Posterior vena cava (tissue), 2 donors: Measurements from ENCODE around the gene GARIN5B. TPM values are rescaled to one million over a fixed set of nuclear protein-coding genes. Genes with fewer than 3 reads are reported as not detected.
A peak's percentile ranks its signal among the peaks of the same experiment; 100 is the strongest.

ENCODE experiments used
- DNase-seq: peaks from one replicate; pipeline ENCODE4 v3.0.0-alpha.2; 2020; ENCODE audit warnings: low spot score
- intact Hi-C, 2 donors: fragments of 100-400 bp; cut with DNase I; formaldehyde crosslinking; loops; one replicate each; pipeline versions ENCODE4 v1.14.1 to v1.14.2; 2022 to 2023
- total RNA-seq, 2 donors: library from RNA; stranded (reverse); fragmentation: NEBNext Ultra II Directional; extraction: Animal tissue kit (Norgen Biotek cat#: 25700); gene quantifications; one replicate each; pipeline ENCODE4 v1.2.1, GENCODE V29; 2021
- donor health status: DM: yes; HTN: yes; CAD: no.
- donor health status: DM: yes; HTN: yes; CAD: no.

Gene GARIN5B
- total RNA-seq, 2 donors from 2014 or later: not detected

DNA sequence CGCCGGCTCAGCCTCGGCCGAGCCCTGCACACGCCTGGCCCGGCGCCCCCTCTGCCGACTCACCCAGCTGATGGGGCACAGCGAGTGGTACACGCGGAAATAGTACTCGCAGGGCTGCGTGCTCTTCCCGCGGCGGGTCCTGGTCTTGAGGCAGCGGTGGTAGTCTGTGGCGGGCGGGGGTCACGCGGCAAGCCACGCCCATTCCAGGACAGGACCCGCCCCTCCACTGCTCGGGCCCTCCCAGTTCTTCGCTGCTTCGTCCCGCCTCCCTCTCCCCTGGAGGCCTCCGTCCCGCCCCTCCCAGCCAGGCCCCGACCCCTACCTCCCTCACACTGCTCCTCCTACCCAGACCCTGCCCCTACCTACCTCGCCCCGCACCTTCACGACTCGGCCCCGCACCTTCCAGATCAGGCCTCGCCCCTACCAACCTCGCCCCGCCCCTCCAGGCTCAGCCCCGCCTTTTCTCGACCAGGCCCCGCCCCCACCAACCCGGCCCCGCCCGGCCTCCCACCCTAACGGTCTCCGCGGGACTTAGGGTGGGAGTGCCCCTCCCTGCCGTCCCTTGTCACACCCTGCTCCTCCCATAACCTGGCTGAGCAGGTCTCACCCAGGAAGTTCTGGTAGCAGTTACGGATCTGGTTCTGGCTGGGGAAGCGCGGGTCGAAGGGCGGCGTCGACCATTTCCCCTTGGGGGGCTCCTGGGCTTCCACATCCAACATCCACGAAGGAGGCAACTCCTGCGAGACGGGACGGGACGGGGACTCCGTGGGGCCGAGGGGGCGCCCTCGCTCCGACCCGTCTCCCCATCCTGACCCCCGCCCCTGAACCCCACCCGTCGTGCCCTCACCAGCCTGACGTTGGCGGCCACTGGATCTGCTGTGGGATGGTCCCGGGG lies 9.0 kb downstream of the GARIN5B start:
- intact Hi-C loops: no loop called here
- peak; percentile 84 for DNase-seq

GRCh38 chr19:55353356-55353802 lies 9.7 kb downstream of the GARIN5B start:
- intact Hi-C loops: no loop called here
- DNase-seq: no peak

GRCh38 chr19:55352549-55353145 lies 10.4 kb downstream of the GARIN5B start:
- intact Hi-C loops: loop anchor here in 1 of 2 donors (1.0 kb wide), 1 partner anchor 48 kb away; no protein-coding TSS in a partner anchor
- DNase-seq: no peak

DNA sequence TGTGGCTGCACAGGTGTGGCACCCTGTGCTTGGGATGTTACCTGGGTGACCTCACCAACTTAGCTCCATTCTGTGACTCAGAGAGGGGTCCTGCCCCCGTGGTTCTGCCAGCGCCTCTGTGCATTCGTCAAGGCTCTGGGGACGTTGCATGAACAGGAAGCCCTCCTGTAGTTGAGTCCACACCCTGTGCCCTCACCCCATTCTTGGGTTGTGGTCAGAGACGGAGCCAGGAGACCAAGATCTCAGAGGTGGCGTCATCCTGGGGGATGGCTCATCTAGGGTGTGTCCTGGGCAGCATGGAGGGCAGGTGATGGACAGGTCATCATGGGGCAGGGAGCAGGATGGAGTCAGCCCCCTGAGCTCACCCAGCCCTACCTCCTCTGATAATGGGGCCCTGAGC lies 11.0 kb downstream of the GARIN5B start:
- intact Hi-C loops: loop anchor here in 1 of 2 donors (1.0 kb wide), 1 partner anchor 48 kb away; no protein-coding TSS in a partner anchor
- DNase-seq: no peak

- DNase-seq: no peak
- intact Hi-C loops: no loop called here
Observed at GRCh38 chr19:55350620-55351315, 12.3 kb downstream of the GARIN5B start.

- intact Hi-C loops: no loop called here
- no peak for DNase-seq
Observed at GRCh38 chr19:55348317-55349034, 14.6 kb downstream of the GARIN5B start.

- no peak for DNase-seq
- intact Hi-C loops: no loop called here
Observed at GRCh38 chr19:55347442-55348009, 15.5 kb downstream of the GARIN5B start.

DNA sequence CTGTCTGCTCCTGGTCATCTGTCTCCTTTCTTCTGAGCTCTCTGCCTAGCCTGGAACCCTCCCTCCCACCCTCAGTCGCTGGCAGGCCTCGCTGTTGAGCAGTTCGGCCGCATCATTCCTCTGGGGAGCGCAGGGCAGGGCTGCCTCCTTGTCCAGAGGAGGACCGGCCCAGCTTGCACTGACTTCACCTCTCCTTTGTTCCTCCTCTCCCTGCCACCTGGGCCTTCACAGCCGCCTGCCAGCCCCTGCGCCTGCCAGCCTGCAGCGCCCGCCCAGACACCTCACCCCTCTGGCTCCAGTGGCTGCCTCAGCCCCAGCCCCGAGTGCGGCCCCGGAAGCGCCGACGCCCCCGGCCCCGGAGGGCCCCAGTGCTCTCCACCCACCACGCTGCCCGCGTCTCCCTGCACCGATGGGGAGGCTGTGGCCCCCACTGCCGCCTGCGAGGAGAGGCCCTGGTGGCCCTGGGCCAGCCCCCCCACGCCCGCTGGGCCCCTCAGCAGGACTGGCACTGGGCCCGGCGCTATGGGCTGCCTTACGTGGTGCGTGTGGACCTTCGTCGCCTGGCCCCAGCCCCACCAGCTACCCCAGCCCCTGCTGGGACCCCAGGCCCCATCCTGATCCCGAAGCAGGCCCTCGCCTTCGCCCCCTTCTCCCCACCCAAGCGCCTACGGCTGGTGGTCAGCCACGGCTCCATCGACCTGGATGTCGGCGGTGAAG lies 16.2 kb downstream of the GARIN5B start:
- intact Hi-C loops: no loop called here
- DNase-seq: peak; percentile 87

DNA sequence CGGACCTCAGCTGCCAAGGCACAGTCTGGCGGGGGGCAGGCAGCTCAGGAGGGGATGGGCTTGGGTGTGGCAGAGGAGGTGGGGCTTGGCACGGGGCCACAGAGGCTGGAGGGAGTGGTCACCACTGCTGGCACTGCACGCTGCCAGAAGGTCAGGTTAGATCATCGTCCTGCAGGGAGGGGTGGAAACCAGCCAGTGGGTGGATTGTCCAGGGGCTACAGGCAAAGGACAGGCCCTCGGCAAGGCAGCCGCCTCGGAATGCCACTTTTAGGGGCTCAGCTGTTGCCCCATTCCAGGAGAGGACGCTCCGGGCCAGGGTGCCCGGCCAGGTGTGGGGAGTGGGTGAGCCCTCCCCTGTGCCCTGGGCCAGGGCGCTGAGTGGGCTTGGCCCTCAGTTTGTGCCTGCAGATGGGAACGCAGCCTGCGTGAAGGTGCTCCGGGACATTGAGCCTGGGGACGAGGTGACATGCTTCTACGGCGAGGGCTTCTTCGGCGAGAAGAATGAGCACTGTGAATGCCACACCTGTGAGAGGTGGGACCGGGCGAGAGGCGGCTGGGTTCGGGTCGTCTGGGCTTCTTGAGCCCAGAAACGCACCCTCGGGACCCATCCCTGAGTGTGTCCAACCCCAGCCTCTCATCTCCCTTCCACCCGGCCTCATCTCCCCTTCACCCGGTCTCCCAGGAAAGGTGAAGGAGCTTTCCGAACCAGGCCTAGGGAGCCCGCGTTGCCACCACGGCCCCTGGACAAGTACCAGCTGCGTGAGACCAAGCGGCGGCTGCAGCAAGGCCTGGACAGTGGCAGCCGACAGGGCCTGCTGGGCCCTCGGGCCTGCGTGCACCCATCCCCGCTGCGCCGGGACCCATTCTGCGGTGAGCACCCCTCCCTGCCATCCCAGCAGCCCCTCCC lies 17.0 kb downstream of the GARIN5B start:
- intact Hi-C loops: no loop called here
- peak; percentile 93 for DNase-seq

DNA sequence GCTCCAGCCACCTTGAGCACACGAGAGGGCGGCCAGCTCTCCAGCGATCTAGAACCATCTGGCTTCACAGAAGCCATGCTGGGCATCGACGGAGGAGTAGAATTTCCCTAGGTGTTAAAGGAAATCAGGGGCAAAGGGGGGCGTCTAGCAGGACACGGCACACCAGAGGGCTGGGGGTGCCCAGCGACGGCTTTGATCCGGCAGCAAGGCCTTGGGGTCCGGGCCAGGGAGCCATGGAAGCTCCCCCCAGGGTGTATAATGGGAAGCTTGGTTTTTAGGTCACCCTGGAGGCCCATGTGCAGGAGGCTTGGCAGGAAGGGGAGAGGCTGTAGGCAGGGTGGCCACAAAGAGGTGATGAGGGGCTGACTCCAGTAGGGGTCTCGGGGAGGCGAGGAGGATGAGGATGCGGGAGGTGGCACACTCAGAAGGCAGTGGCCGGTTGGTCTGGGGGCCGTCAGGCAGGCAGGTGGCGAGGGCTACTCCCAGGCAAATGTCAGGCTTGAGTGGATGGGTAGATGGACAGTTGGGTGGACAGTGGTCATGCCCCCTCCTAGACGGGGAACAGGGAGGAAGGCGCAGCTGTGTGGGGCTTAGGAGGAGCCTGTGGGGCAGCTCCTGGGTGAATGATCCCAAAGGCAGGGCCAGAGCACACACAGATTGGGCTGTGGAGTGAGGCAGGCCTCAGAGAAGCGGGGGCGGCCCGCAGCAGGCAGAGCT lies 17.8 kb downstream of the GARIN5B start:
- intact Hi-C loops: no loop called here
- no peak for DNase-seq

DNA sequence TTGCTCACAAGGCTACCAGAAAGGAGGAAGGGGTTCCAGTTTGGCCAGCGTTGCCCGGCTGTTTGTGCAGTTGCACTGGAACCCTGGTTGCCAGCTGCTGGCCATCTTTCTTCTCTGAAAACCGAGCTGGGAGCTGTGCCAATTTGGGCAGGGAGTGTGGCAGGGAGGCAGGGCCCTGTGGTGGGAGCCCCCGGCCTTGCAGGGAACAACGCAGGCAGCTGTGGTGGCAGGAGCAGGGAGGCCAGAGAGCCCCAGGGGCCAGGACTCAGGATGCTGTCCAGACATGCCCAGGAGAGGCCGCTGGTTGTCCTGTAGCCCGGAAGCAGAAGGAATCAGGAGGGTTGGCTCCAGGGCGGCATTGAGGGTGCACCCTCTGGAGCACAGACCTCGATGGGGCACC lies 18.6 kb downstream of the GARIN5B start:
- no peak for DNase-seq
- intact Hi-C loops: no loop called here

DNA sequence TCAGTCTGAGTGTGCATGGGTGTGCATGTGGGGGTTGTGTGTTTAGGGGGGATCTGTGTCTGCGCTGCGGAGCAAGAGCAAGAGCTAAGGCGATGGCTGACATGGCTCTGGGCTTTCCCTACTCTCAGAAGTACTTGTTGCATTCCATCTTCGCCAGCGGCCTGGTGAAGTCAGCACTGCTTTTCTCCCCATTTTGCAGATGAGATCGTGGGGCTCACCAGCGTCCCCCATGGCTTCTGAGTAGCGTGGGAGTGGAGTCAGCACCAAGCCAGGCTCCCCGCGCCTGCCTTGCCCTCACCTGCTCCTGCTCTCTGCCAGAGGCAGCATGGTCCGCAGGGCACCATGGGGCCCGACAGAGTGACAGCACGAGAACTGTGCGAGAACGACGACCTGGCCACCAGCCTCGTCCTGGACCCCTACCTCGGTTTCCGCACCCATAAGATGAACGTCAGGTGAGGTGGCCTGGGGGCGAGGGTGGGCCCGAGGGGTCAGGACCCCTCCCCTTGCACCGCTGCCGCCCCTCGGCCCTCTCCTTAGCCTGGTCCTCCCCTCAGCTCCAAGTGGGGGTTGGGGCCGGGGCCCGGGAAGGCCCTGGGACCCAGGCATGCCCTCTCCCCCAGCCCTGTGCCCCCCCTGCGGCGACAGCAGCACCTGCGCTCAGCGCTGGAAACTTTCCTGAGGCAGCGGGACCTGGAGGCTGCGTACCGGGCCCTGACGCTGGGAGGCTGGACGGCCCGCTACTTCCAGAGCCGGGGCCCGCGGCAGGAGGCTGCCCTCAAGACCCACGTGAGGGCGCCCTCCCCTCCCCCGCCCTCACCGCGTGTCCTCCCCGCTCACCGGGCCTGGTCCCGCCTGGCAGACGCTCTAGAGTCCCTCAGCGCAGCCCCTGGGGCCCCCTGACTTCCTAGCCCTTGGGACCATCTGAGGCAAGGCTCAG lies 21.2 kb downstream of the GARIN5B start:
- no peak for DNase-seq
- intact Hi-C loops: no loop called here

GRCh38 chr19:55341171-55341588 lies 21.9 kb downstream of the GARIN5B start:
- intact Hi-C loops: no loop called here
- DNase-seq: no peak

GRCh38 chr19:55340784-55341147 lies 22.3 kb downstream of the GARIN5B start:
- intact Hi-C loops: no loop called here
- DNase-seq: no peak

GRCh38 chr19:55339889-55340783 lies 22.9 kb downstream of the GARIN5B start:
- no peak for DNase-seq
- intact Hi-C loops: no loop called here
